DOHH2 (cell line): ENCODE measurements around the gene SPOPL.

ENCODE experiments used
- CTCF ChIP-seq: fragments of 200-600 bp; sonication (generic); IDR thresholded peaks from one replicate; pipeline ENCODE4 v1.5.1; 2014; ENCODE audit warnings: antibody characterized with exemption, mild to moderate bottlenecking, low read depth, low read length; ENCODE audit not compliant: poor library complexity, severe bottlenecking
- EZH2phosphoT487 ChIP-seq: fragments of 200-600 bp; sonication (generic); IDR thresholded peaks from 2 replicates; pipeline ENCODE4 v1.6.1; 2017; ENCODE audit warnings: borderline replicate concordance, mild to moderate bottlenecking, antibody characterized with exemption, low read length, moderate library complexity, mixed read lengths

DNA sequence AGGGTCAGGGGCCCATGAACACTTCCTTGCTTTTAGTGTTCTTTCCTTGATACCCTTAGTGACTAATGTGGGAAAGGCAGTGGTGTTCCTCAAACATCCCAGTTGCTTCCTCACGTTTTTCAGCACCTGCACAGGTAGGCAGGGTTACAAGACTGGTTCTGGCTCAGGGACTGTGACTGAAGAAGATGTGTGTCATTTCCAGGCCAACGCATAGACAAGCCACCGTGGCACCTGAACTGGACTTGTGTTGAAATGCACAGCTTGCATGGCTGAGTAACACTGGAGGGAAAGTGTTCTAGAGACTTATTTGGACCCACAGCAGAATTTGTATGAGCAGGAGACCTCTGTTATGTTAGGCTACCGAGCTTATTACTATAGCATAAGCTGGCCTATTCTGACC lies 107.9 kb downstream of the SPOPL start:
- TF ChIP-seq CTCF = no peak
- TF ChIP-seq EZH2phosphoT487 = no peak
